HG03521 (cell line): ENCODE measurements around the gene KCND3.

ENCODE experiments used
- ATAC-seq: cut with Tn5 transposase; IDR thresholded peaks from one replicate; pipeline ENCODE4 v1.9.1; 2021; ENCODE audit warnings: mild to moderate bottlenecking, moderate library complexity; ENCODE audit not compliant: unreplicated experiment

Gene KCND3

DNA sequence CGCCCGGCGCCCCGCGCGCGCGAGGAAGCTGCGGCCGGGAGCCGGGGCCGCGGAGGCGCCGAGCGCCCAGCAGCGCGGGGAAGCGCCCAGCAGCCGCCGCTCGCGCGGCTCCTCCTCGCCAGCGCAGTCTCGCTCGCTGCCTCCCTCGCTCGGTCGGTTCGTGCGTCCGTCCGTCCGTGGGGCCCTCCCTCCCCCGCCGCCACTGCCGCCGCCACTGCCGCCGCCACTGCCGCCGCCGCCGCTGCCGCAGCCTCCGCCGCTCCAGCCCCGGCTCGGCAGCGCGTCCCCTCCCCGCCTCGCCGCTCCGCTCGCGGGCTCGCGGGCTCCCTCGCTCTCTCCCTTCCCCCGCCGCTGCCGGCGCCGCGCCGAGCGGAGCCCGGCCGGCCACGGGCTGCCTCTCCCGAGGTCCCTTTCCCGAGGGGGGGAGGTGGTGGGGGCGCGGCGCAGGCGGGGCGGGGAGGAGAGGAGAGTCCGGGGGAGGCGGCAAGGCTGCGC is at the start of gene KCND3:
Gene KCND3, minus strand, starts transcription at position 138 of the 495 bp plus-strand sequence.
- ATAC-seq, result no peak

DNA sequence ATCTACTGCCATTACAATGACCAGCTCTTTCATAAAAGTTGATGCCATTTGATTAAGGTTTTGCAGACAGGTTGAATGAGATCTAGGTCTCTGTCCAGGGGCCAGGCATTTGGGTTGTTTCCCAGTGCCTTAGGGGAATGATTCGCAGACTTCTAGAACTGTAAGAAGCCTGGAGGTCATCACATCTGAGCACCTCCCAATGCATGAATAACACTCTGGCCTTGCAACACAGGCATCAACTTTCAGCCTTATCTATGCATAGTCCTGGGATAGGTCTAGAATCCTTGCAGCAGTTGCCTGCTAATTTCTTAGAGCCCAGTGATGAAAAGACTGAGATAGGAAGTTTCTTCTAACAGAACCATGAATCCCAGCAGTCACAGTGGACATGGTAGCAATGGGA is 44.8 kb upstream of the KCND3 start:
- no peak for ATAC-seq

DNA sequence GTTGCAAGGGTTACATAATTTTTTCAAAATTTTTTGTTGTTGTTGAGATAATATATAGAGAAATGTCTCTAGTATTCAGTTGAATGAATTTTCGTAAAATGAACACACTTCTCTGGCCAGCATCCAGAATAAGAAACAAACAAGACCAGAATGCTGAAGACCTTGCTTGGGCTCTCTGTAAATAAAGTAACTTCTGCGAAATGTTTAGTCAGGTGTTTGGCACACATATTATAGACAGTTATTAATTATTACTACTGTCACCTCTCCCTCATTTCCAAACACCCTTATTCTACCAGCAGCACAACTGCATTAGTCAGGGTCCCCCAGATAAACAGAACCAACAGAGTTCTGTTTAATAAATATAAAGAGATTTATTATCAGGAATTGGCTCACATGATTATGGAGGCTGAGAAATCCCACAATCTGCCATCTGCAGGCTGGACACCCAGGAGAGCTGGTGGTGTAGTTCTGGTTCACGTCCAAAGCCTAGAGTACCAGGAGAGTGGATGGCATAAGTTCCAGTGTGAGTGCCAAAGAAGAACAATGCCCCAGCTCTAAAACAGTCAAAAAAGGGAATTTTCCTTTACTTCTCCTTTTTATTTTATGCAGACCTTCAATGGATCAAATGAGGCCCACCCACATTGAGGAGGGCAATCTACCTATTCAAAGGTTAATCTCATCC is 44.1 kb upstream of the KCND3 start:
- no peak for ATAC-seq

DNA sequence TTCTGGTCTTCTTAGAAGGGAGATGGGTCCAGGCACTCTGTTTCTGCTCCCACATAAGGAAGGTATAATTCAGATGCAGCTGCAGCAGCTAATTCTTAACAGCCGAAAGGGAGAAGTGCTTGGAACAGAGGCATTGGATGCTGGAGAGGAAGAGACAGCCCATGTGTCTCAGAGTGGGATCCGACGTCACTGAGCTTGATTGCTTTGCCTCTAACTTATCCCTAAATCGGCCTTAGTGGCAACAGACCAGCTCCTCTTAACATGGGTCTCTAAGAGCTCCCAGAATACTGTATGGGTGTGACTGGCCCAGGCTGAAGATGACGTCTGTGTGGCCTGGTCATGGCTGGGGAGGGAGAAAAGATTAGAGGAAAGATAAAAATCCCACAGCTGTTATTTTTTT is 40.7 kb upstream of the KCND3 start:
- ATAC-seq, result no peak

DNA sequence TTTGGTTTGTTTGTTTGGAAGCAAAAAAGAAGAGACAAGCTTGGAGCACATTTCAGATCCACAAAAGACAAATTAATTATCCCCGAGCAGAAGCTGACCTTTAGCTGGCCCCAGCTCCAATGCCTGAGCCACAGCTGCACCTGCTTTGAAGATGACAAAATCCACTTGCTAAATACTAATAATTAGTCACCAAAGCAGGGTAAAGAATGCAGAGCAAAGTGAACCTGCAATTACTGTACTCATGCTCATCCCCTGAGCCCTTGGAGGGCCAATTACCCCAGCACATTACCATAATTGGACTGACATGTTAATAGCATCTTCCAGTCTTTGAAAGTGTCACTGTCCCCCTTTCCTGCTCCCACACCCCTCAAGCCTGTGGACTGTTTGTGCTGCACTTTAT is 38.2 kb upstream of the KCND3 start:
- no peak for ATAC-seq

DNA sequence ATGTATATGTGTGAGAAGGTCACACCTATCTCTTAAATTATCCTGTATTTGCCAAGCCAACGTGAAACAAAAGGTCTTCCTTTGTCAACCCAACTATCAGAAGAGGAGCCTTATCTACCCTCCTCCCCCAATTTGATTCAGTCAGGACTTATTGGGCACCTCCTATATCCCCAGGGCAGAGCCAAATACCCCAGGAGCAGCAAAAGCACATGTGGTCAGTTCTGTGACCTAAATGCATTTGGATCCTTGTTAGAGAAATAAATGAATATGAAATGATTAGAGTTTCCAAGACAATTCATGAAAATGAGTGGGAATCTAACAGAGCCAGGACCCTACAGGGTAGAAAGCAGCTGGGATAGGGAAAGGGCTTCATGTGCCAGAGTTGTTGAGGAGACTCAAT is 37.0 kb upstream of the KCND3 start:
- ATAC-seq, result no peak

DNA sequence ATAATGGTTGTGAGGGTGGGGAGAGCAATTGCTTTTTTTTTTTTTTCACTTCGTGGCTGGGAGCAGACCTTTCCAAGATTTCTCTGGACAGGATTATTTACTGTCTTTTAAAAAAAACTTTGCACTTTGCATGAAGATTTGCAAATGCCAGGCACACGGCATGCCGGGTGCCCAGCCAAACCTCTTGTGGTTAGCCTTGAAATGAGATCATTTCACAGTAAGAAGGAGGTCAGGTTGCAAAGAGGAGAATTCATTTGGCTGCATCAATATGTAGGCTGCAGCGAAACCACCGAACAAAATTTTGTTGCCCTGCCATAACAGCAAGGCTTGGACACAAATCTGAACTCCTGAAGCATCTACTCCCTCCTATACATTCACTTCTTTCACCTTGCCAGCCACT is 36.5 kb upstream of the KCND3 start:
- no peak for ATAC-seq

DNA sequence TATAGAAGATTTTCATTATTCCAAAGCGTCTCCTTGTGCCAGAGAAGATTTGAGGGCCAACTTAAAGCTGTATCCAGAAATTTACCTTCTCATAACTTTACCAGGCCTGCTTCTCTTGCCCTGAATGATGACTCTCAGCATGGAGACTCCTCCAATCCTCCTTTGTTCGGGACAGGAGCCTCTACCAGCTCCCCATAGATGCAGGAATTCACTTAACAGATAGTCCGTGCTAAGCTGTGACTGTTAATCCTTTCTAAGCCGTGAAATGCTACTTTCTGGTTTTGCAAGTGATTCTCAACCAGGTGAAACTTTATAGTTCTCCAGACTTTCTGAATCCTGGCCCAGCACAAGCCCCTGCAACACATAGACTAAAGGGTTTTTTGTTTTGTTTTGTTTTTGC is 31.8 kb upstream of the KCND3 start:
- no peak for ATAC-seq

DNA sequence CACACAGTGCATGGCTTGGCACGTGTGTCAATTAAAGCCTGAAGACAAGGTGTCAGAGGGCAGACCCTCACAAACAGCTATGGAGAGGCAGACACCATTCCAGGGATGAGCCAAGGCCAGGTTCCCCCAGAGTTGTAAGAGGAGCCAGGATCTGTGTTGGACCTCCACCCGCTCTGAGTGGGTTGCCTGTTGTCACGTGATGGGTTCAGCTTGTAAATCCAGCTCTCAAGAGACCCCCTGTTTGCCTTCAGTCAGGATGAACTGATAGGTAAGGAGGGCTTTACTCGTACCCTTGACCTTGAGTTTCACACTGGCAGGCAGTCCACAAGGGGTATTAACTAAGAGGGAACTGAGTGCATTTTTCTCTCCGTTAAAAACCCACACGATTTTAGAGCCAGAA is 27.7 kb upstream of the KCND3 start:
- ATAC-seq, result no peak

DNA sequence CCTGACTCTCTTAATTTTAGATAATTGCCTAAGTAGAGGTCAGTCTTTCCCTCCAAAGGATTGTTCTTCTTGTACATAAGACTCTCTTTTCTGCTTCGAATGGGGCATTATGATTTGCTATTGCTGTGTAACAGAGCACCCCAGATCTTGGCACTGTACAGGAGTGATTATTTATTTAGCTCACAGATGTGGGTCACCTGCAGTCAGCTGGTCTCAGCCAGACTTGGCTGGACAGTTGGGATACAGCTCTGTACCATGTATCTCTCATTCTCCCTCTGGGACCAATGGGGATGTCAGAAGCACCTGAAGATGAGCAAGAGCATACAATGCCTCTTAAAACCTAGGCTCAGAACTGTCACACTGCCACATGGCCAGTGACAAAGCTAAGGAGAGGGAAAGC is 23.4 kb upstream of the KCND3 start:
- no peak for ATAC-seq

DNA sequence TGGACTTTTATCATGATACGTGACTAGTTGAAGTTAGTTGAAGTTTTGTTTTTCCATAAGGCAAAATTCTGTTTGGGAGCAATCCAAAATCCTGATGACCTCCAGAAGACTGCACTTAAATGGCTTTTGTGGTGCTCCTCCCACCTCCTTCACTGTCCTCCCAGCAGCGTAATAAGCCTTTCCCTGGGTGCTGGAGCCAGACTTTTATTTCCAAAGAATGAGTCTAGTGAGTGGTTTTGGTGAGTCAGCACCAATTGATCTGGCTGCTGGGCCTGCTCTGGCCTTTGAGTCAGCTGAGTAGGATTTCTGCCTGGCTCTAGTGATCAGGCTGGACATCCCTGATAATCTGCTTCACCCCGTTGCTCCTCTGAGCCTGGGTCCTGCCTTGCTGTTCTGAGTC is 21.7 kb upstream of the KCND3 start:
- ATAC-seq, result no peak

DNA sequence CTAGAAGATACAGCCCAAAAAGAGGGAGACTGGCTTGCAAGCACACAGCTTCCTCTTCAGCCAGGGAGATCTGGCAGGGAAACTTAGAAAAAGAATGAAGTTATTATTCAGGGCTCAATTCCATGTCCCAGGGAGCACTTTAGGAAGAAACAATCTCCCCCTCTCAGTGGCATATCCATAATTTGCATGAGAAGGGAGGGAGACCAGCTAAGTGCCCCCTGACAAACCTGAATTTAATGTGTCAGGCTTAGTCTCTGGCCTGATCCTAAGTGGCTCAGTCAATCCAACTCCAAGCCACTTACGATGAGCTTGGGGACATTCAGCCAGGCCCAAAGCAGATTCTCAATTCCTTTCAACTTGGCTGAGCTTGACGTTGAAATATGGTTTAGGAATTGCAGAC is 17.7 kb upstream of the KCND3 start:
- ATAC-seq, result no peak

DNA sequence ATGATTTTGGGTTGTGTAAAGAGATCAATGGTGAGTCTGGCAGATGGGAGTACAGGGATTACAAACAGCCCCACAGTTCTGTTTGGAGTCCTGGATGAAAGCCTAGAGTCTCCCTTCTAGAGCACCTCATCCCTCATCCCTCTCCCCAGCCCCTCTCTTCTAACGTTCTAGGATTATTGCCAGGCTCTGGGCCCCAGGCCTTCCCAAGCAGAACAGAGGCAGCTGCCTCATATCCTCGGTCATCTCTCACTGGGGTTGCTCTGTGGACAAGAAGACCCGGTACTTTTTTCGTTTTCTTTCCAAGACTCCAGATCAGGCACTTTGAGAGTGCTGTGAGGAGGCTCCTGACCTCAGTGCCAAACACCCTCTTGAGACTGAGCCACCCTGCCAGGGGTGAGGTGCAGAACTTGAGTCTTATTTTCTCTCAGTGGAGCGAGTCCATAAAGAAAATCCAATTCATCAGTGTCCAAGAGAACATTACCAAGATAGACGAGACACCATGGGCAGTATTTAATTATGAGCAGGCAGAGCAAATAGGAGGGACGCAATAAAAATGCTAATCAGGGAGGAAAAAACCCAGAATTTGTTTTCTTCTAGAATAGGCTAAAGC is 17.1 kb upstream of the KCND3 start:
- ATAC-seq, result no peak

DNA sequence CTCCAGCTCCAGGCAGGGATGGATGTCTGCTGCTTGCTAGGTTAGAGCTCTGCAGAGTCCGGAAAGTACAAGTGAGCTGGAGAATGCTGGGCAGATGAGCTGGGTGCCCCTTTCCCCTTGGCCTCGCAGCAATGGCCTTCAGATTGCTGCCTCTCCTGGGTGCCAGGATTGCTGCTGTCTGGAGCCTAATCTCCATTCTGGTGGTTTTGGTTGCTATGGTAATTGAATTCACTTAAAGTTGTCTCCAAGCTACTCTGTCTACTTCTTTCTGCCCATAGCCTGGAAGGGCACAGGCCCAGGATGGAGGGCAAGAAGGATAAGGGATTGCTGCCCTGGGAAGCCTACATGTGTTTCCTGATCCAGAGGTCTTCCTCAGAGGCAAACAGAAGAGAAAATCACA is 14.6 kb upstream of the KCND3 start:
- ATAC-seq, result no peak

DNA sequence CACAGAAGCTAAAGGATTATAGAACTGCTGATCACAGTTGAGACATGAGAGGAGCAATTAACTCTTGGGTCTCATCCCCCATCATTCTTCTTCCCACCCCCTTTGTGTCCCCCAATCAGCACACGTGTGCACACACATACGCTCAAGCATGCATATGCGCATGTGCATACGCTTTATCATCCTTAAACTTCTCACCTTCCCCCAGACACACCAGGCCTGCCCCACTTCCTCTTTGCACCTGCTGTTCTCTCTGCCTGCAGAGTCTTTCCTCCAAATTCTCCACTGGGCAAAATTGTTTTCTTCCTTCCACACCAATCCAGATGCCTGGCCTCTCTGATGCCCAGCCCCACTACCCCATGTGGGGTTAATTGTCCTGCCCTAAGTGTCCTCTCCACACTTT is 13.0 kb upstream of the KCND3 start:
- no peak for ATAC-seq

DNA sequence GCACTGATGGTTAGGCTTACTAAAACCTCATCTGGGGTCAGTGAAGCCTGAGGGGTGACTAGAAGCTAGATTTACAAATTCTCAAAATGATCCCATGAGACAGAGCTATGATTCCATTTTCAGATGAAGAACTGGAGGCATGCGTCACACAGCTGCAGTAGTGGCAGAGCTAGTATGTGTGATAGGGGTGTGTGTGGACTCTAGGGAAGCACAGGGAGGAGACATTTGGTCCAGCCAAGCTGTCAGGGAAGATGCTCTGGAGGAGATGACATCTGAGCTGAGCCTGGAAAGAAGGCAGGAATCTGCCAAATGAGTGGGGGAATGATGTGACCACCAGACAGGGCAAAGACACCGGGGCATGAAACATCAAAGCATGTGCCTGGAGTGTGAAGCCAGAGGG is 12.0 kb upstream of the KCND3 start:
- no peak for ATAC-seq

DNA sequence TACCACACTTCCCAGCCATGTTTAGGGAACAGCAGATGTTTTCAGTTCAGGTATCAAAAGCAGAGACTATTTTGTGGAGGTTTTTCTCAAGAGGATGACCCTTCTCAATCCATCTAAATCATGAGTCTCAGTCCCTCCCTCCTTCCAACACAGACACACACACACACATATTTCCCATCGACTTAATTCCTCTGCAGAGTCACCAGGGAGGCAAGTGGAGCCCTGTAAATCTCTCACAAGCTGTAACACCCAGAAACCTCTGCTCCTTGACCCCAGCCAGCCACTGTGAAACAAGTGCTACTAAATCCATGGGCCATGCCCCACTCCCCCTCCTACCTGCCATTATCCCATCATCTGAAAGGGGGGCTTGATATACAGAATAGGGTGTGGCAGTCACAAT is 10.6 kb upstream of the KCND3 start:
- ATAC-seq, result no peak

DNA sequence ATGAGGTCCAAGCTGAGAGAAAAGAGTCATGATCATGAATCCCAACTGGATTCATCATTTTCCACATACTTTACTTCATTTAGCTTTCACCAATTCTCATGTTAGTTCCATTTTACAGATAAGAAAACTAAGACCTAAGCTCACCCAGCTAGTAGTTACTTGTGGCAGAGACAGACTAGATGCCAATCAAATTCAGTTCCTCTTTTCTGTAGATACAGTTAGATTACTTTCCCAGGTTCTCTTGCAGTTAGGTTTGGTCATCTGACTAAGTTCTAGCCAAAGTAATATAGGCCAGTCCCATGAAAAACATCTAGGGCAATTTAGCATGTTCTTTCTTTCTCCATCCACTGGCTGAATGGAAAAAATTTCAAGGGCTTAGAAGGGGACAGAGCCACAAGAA is 8.9 kb upstream of the KCND3 start:
- no peak for ATAC-seq

DNA sequence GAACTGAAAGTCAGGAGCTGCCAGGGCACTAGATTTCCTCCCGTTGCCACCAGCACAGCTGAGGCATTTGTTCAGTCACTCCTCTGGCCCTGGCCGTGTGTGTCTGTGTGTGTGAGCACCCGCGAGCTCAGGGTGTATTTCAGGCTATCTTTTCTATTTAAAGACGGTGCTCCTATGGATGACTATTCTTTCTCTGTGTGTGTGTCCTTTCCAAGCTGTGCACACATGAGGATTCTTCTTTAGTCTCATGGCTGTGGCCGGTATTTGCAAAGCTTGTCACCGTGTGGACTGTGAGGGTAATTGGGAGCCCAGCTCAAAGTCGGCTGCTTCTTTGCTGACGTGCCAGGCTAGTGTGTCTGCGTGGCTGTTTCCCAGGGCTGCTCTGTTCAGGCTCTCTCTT is 3.0 kb upstream of the KCND3 start:
- no peak for ATAC-seq

DNA sequence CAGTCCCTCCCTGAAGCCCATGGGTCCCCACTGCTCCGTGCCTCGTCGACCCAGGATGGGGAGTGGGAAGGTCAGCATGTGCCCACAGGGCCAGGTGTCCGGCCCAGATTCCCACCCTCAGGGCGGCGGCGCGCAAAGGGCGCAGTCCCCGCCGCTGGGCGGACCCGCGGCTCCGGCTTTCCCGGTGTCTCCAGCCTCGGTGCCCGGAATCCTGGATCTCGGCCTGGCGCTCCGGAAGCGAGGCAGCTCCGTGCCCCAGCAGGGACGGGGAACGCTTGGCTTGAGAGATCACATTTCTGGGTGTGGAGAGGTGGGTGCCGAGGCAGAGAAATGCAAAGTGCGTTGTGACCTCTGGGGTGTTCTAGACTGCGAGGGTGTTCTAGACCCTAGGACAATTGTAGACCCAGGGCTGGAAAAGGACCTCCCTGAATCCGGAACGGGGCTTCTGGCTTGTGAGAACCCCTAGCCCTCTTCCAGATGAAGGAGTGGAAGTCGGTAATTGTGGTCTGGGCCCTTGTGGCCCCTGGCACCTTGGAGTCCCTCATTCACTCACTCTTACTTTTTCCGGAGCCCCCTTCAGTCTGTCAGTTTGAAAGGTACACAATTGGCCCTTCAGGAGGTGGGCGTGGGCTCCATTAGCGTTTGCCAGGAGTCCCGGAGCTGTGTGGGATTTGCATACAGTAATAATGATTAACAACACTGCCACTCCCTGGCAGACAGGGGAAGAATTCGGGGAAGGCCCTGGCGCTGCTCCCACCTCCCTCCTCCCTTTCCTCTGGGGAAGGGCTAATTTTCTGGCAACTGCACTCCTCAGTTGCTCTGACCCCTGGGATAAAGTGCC is 1.6 kb upstream of the KCND3 start:
- ATAC-seq, result no peak

DNA sequence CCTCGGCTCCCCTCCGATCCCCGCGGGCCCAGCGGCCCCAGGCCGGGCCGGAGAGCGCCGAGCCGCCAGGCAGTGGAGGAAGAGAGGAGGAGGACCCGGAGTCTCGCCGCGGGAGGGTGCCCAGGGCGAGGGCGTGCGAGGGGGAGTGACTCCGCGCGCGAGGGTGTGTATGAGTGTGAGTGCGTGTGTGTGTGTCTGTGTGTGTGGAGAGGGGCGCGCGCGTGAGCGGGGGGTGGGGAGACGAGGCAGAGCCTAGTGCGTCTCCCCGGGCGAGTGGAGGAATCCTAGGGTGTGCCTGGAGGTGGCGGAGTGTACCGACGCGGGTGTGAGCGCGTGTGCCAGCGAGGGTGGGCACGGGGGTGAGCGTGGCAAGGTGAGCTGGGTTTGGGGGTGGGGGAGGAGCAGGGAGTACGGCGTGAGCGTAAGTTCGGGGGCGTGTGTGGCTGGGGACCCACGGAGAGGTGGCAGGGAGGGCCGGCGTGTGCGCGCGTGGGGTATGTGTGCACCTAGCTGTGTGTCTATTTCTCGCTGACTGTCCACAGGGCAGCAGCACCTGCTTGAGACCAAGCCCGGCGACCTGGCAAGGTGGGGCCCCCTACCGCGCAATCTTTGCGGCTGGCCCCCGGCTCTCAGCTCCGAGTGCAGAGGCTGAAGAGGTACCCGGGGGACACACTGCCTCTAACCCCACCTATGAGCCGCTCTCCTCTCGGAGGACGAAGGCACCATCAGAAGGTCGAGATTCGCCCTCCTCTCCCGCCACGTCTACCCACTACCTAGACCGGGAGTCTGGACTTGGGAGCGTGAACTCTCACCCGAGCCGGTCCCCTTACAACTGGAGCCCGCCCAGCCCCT is 784 bp upstream of the KCND3 start:
- ATAC-seq, result no peak
